GM12878 (cell line): ENCODE data around the gene NOS1AP. TPM values are rescaled to one million over a fixed set of nuclear protein-coding genes. Genes with fewer than 3 reads are reported as not detected.

Experiments
- ATAC-seq: fragments of 200-7000 bp; cut with Tn5 transposase; 3 replicates; pipeline ENCODE4 v1.9.1; 2020; ENCODE audit warnings: mild to moderate bottlenecking, moderate library complexity
- BruUV-seq: library from RNA; stranded (reverse); fragments of 400-500 nt; replicated peaks from 2 replicates; lab custom pipeline; 2021; lab: Mats Ljungman, UMichigan
- CTCF ChIA-PET: fragments of 300-600 bp; sonication (Branson Sonifier 250); formaldehyde crosslinking; extraction: SDS; loops from one replicate; lab custom pipeline; 2021; ENCODE audit warnings: inconsistent platforms; lab: Yijun Ruan, JAX
- POLR2A ChIA-PET: fragments of 350-600 bp; formaldehyde crosslinking; extraction: SDS; loops from one replicate; lab custom pipeline; 2021; ENCODE audit warnings: inconsistent platforms; lab: Charles Lee
- RAD21 ChIA-PET: fragments of 300-600 bp; sonication (Branson Sonifier 250); formaldehyde crosslinking; loops from one replicate; lab custom pipeline; 2023; ENCODE audit warnings: antibody characterized with exemption; ENCODE audit not compliant: unreplicated experiment; lab: Charles Lee
- SMC1A ChIA-PET: fragments of 300-600 bp; sonication (Branson Sonifier 250); formaldehyde crosslinking; loops from one replicate; lab custom pipeline; 2023; ENCODE audit not compliant: unreplicated experiment, uncharacterized antibody; lab: Charles Lee
- DNase-seq: peaks from one replicate; pipeline ENCODE4 v3.0.0-alpha.2; 2011; ENCODE audit warnings: low read depth, low spot score
- FAIRE-seq: peaks from 3 replicates; lab custom pipeline; 2011; peaks lifted over from hg19 to GRCh38; lab: Jason Lieb, UNC
- H2AFZ ChIP-seq: 2 replicates; pipeline ENCODE4 v1.6.0; 2011; ENCODE audit warnings: low read depth, low read length, control low read depth; ENCODE audit not compliant: control insufficient read depth
- H3K27ac ChIP-seq: 2 replicates; pipeline ENCODE4 v1.5.1; 2011; ENCODE audit warnings: control low read depth; ENCODE audit not compliant: control insufficient read depth, insufficient read depth
- H3K27me3 ChIP-seq, 2 experiments: replicated peaks in 1 of 2; 2 replicates each; pipeline versions ENCODE4 v1.6.0 to v1.6.1; 2011; ENCODE audit warnings: low read length in 1 of 2; ENCODE audit not compliant: control insufficient read depth in 2 of 2, insufficient read depth in 2 of 2
- H3K36me3 ChIP-seq, 2 experiments: 2 replicates each; pipeline ENCODE4 v1.5.1; 2011; ENCODE audit warnings: low read length in 1 of 2; ENCODE audit not compliant: control insufficient read depth in 2 of 2, insufficient read depth in 2 of 2
- H3K4me1 ChIP-seq: 2 replicates; pipeline ENCODE4 v1.6.1; 2011; ENCODE audit warnings: mild to moderate bottlenecking, low read length, moderate library complexity, mixed read lengths; ENCODE audit not compliant: control insufficient read depth, insufficient read depth
- H3K4me2 ChIP-seq: 2 replicates; pipeline ENCODE4 v1.6.0; 2011; ENCODE audit warnings: control low read depth; ENCODE audit not compliant: control insufficient read depth, insufficient read depth
- H3K4me3 ChIP-seq: fragments of 200-600 bp; sonication (generic); 2 replicates; pipeline ENCODE4 v1.5.1; 2016
- H3K79me2 ChIP-seq: 2 replicates; pipeline ENCODE4 v1.6.0; 2011; ENCODE audit warnings: low read length; ENCODE audit not compliant: control insufficient read depth, insufficient read depth
- H3K9ac ChIP-seq: 2 replicates; pipeline ENCODE4 v1.8.0; 2011; ENCODE audit warnings: low read length, control low read depth, mixed read lengths; ENCODE audit not compliant: control insufficient read depth, insufficient read depth
- H3K9me3 ChIP-seq: replicated peaks from 3 replicates; pipeline ENCODE4 v1.5.1; 2011; ENCODE audit warnings: mild to moderate bottlenecking, low read length; ENCODE audit not compliant: control insufficient read depth, insufficient read depth
- H4K20me1 ChIP-seq: 2 replicates; pipeline ENCODE4 v1.6.0; 2011; ENCODE audit not compliant: control insufficient read depth, insufficient read depth
- CBFB ChIP-seq: IDR thresholded peaks from 2 replicates; pipeline ENCODE4 v1.6.1; 2016; ENCODE audit warnings: antibody characterized with exemption, low read depth
- EP300 ChIP-seq, 2 experiments: fragments of 150-350 bp in 1 of 2; IDR thresholded peaks; 2 replicates each; pipeline ENCODE4 v1.6.1; 2011 to 2012; ENCODE audit warnings: low read depth in 2 of 2, low read length in 2 of 2, borderline replicate concordance in 1 of 2, improper control_type of control experiment in 1 of 2, inconsistent platforms in 1 of 2; ENCODE audit not compliant: control insufficient read depth in 1 of 2
- JUNB ChIP-seq: IDR thresholded peaks from 2 replicates; pipeline ENCODE4 v1.6.1; 2016; ENCODE audit warnings: antibody characterized with exemption, mild to moderate bottlenecking
- MEF2A ChIP-seq: IDR thresholded peaks from 2 replicates; pipeline ENCODE4 v1.6.1; 2011; ENCODE audit warnings: low read depth, mild to moderate bottlenecking, low read length, moderate library complexity; ENCODE audit not compliant: insufficient read depth
- NFIC ChIP-seq: IDR thresholded peaks from 2 replicates; pipeline ENCODE4 v1.6.1; 2012; ENCODE audit warnings: low read depth, mild to moderate bottlenecking, inconsistent platforms, low read length, moderate library complexity
- POLR2AphosphoS2 ChIP-seq: IDR thresholded peaks from 2 replicates; pipeline ENCODE4 v1.6.1; 2011; ENCODE audit warnings: low read depth, mild to moderate bottlenecking, low read length, improper control_type of control experiment, moderate library complexity
- RAD21 ChIP-seq: IDR thresholded peaks from 2 replicates; pipeline ENCODE4 v1.6.1; 2011; ENCODE audit warnings: mild to moderate bottlenecking, low read depth, low read length, moderate library complexity; ENCODE audit not compliant: insufficient read depth
- SMARCA5 ChIP-seq: fragments of 450-650 bp; IDR thresholded peaks from 2 replicates; pipeline ENCODE4 v1.6.1; 2017; ENCODE audit warnings: mild to moderate bottlenecking
- SMC3 ChIP-seq: IDR thresholded peaks from 2 replicates; pipeline ENCODE4 v1.6.1; 2011; ENCODE audit warnings: low read length, improper control_type of control experiment, borderline replicate concordance
- TBL1XR1 ChIP-seq: IDR thresholded peaks from 2 replicates; pipeline ENCODE4 v1.6.1; 2012; ENCODE audit warnings: low read depth, low read length, improper control_type of control experiment
- TCF3 ChIP-seq: IDR thresholded peaks from 2 replicates; pipeline ENCODE4 v1.6.1; 2012; ENCODE audit warnings: low read depth, mild to moderate bottlenecking, low read length, borderline replicate concordance; ENCODE audit not compliant: insufficient read depth
- ZNF207 ChIP-seq: fragments of 450-650 bp; IDR thresholded peaks from 2 replicates; pipeline ENCODE4 v1.6.1; 2014; ENCODE audit warnings: antibody characterized with exemption, mild to moderate bottlenecking, borderline replicate concordance
- WGBS: methylation state at CpG from one replicate; pipeline ENCODE4 v1.1.6; 2016; ENCODE audit warnings: low lambda C conversion rate; ENCODE audit not compliant: insufficient replicate concordance, insufficient coverage; ENCODE audit errors: missing lambda C conversion rate; 5-methylcytosine and 5-hydroxymethylcytosine counted together
- in situ Hi-C: fragments of 300-500 bp; cut with MboI; formaldehyde crosslinking; loops from 9 replicates; pipeline ENCODE4 v1.14.3; 2018; ENCODE audit warnings: mixed read lengths
- intact Hi-C: fragments of 100-400 bp; cut with micrococcal nuclease; formaldehyde crosslinking; loops from one replicate; pipeline ENCODE4 v1.14.2; 2022; ENCODE audit not compliant: unreplicated experiment
- polyA plus RNA-seq, 11 experiments: library from polyadenylated mRNA; depleted of rRNA in 4 of 11; unstranded in 6 of 11; stranded (reverse) in 5 of 11; fragments of >200 nt; fragmentation: Nextera tagmentation in 4 of 11; fragmentation: Illumina TruSeq in 1 of 11; extraction: Ambion mirVana in 4 of 11; extraction: Trizol in 1 of 11; gene quantifications; 1 replicate in 1 of 11; 2 replicates in 10 of 11; pipeline versions ENCODE4 v1.2.1 to v1.2.3, GENCODE V29; 2011 to 2016; ENCODE audit warnings: inconsistent platforms in 2 of 11, missing spikeins in 2 of 11, low read depth in 1 of 11
- total RNA-seq, 4 experiments: library from RNA; depleted of rRNA in 3 of 4; stranded (reverse); fragments of >200 nt in 3 of 4; fragmentation: Illumina TruSeq in 1 of 4; extraction: Trizol in 1 of 4; gene quantifications; 2 replicates each; pipeline versions ENCODE4 v1.2.1 to v1.2.3, GENCODE V29; 2013 to 2021
- TF ChIP-seq, protein P1 (sequence below): IDR thresholded peaks from 2 replicates; pipeline ENCODE4 v1.6.1; 2011; ENCODE audit warnings: borderline replicate concordance, low read depth, mild to moderate bottlenecking, moderate library complexity, mixed read lengths, low read length; ENCODE audit not compliant: insufficient read depth; ENCODE audit errors: extremely low read length
- TF ChIP-seq, protein P2 (sequence below): fragments of 450-650 bp; conservative IDR thresholded peaks from 2 replicates; pipeline ENCODE4 v1.6.1; 2017; ENCODE audit warnings: mild to moderate bottlenecking, moderate library complexity
- TF ChIP-seq, protein P3 (sequence below): IDR thresholded peaks from 2 replicates; pipeline ENCODE4 v1.6.1; 2012; ENCODE audit warnings: mild to moderate bottlenecking, low read depth, low read length

Gene NOS1AP
- total and polyA plus RNA-seq, 10 of the 15 experiments (the other 5 are each of a cell fraction or from before 2014, with no cell fraction given): 0.03 to 0.15 TPM; not detected in 8

DNA sequence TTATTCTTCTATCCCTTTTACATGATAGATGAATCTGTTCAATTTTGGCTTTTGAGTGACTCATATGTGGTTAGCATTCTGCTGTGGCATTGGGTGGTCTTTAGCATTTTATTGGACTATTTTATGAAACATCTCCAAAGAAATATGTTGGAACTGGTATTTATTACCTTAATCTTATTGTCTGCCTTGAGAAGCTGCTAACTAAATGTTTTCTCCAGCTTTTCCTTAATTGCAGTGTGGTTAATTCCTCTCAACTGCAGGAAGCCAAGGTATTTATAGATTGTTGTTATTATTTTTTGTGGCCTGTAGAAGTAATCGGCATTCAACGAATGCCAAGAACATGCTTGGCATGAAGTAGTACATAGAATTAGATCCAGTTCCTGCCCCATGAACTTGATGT lies 64.1 kb downstream of the NOS1AP start:
- intact Hi-C loops (no loop called here), in situ Hi-C loops (no loop called here)
- Histone ChIP-seq H3K27me3 (no peaks in the 10 kb centered on the region; a peak in 2 of 4 replicates), H3K27ac (no peak overlapping the region), H3K4me1 (no peaks in the 10 kb centered on the region), H4K20me1 (no peaks in the 10 kb centered on the region), H3K9me3 (no peaks in the 10 kb centered on the region), H3K79me2 (no peaks in the 10 kb centered on the region), H3K36me3 (no peaks in the 10 kb centered on the region), H3K4me3 (no peak overlapping the region), H2AFZ (no peak overlapping the region), H3K4me2 (no peak overlapping the region), H3K9ac (no peak overlapping the region)
- RAD21 ChIA-PET: no interaction called here
- WGBS: 69% methylated on average over 2 of the region's 2 CpGs
- POLR2A ChIA-PET: no interaction called here
- DNase-seq: no peak
- BruUV-seq: no TSS peak
- ATAC-seq: no peak
- CTCF ChIA-PET: no interaction called here
- FAIRE-seq: no peak
- SMC1A ChIA-PET: interaction anchor here (1.2 kb wide), 1 partner anchor 8 kb away, joined by 3 read pairs; no protein-coding TSS in a partner anchor
- TF ChIP-seq RAD21 (no peak), SMC3 (no peak), POLR2AphosphoS2 (no peak), EP300 (IDR thresholded peaks at IDR 0.05; ENCODE audit: borderline replicate concordance in 1 of 2, control insufficient read depth in 1 of 2, low read depth in 2 of 2, low read length in 2 of 2) (no peak), TBL1XR1 (no peak), TCF3 (no peak), NFIC (no peak), SMARCA5 (no peak), MEF2A (no peak), ZNF207 (no peak), CBFB (no peak), JUNB (no peak)
- TF ChIP-seq, protein P1, sequence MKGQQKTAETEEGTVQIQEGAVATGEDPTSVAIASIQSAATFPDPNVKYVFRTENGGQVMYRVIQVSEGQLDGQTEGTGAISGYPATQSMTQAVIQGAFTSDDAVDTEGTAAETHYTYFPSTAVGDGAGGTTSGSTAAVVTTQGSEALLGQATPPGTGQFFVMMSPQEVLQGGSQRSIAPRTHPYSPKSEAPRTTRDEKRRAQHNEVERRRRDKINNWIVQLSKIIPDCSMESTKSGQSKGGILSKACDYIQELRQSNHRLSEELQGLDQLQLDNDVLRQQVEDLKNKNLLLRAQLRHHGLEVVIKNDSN: no peak
- TF ChIP-seq, protein P2, sequence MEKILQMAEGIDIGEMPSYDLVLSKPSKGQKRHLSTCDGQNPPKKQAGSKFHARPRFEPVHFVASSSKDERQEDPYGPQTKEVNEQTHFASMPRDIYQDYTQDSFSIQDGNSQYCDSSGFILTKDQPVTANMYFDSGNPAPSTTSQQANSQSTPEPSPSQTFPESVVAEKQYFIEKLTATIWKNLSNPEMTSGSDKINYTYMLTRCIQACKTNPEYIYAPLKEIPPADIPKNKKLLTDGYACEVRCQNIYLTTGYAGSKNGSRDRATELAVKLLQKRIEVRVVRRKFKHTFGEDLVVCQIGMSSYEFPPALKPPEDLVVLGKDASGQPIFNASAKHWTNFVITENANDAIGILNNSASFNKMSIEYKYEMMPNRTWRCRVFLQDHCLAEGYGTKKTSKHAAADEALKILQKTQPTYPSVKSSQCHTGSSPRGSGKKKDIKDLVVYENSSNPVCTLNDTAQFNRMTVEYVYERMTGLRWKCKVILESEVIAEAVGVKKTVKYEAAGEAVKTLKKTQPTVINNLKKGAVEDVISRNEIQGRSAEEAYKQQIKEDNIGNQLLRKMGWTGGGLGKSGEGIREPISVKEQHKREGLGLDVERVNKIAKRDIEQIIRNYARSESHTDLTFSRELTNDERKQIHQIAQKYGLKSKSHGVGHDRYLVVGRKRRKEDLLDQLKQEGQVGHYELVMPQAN: no peak
- TF ChIP-seq, protein P3, sequence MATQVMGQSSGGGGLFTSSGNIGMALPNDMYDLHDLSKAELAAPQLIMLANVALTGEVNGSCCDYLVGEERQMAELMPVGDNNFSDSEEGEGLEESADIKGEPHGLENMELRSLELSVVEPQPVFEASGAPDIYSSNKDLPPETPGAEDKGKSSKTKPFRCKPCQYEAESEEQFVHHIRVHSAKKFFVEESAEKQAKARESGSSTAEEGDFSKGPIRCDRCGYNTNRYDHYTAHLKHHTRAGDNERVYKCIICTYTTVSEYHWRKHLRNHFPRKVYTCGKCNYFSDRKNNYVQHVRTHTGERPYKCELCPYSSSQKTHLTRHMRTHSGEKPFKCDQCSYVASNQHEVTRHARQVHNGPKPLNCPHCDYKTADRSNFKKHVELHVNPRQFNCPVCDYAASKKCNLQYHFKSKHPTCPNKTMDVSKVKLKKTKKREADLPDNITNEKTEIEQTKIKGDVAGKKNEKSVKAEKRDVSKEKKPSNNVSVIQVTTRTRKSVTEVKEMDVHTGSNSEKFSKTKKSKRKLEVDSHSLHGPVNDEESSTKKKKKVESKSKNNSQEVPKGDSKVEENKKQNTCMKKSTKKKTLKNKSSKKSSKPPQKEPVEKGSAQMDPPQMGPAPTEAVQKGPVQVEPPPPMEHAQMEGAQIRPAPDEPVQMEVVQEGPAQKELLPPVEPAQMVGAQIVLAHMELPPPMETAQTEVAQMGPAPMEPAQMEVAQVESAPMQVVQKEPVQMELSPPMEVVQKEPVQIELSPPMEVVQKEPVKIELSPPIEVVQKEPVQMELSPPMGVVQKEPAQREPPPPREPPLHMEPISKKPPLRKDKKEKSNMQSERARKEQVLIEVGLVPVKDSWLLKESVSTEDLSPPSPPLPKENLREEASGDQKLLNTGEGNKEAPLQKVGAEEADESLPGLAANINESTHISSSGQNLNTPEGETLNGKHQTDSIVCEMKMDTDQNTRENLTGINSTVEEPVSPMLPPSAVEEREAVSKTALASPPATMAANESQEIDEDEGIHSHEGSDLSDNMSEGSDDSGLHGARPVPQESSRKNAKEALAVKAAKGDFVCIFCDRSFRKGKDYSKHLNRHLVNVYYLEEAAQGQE: no peak
